H1 (cell line): ENCODE data around the gene CYSRT1. TPM values are rescaled to one million over a fixed set of nuclear protein-coding genes. Genes with fewer than 3 reads are reported as not detected.

ENCODE experiments used
- CTCF ChIA-PET: fragments of 300-600 bp; sonication (Branson Sonifier 250); formaldehyde crosslinking; loops from one replicate; lab custom pipeline; 2021; ENCODE audit not compliant: partially characterized antibody; lab: Charles Lee
- POLR2A ChIA-PET: fragments of 300-600 bp; sonication (Branson Sonifier 250); formaldehyde crosslinking; loops from one replicate; lab custom pipeline; 2021; ENCODE audit warnings: inconsistent platforms; ENCODE audit not compliant: partially characterized antibody; lab: Charles Lee
- DNase-seq, 2 experiments: peaks; one replicate each; pipeline versions ENCODE4 v3.0.0 to v3.0.0-alpha.2; 2010 to 2022; ENCODE audit warnings: low spot score in 2 of 2, low read depth in 1 of 2, mixed read lengths in 1 of 2
- FAIRE-seq: peaks from 2 replicates; lab custom pipeline; 2011; peaks lifted over from hg19 to GRCh38; lab: Jason Lieb, UNC
- H2AFZ ChIP-seq: 2 replicates; pipeline ENCODE4 v1.8.1; 2012; ENCODE audit warnings: low read length, inconsistent platforms
- H2AK5ac ChIP-seq: 2 replicates; pipeline ENCODE4 v1.6.1; 2013; ENCODE audit warnings: low read depth, low read length
- H2BK120ac ChIP-seq: replicated peaks from 2 replicates; pipeline ENCODE3; 2013; ENCODE audit warnings: low read depth, low read length, inconsistent platforms
- H2BK12ac ChIP-seq: 2 replicates; pipeline ENCODE4 v1.6.1; 2013; ENCODE audit warnings: low read depth, low read length
- H2BK15ac ChIP-seq: 2 replicates; pipeline ENCODE4 v1.6.1; 2013; ENCODE audit warnings: low read length
- H2BK20ac ChIP-seq: 2 replicates; pipeline ENCODE4 v1.6.1; 2013; ENCODE audit warnings: low read length
- H2BK5ac ChIP-seq: 2 replicates; pipeline ENCODE4 v1.6.1; 2013; ENCODE audit warnings: low read depth, low read length
- H3K14ac ChIP-seq: 2 replicates; pipeline ENCODE4 v1.6.1; 2013; ENCODE audit warnings: inconsistent platforms; ENCODE audit not compliant: insufficient read length
- H3K18ac ChIP-seq: 2 replicates; pipeline ENCODE4 v1.6.1; 2013; ENCODE audit warnings: low read length; ENCODE audit errors: extremely low read depth
- H3K23ac ChIP-seq: 2 replicates; pipeline ENCODE4 v1.6.1; 2013; ENCODE audit warnings: inconsistent platforms; ENCODE audit not compliant: insufficient read length
- H3K23me2 ChIP-seq: 2 replicates; pipeline ENCODE4 v1.6.1; 2013; ENCODE audit warnings: low read depth, low read length
- H3K27ac ChIP-seq: 2 replicates; pipeline ENCODE4 v1.6.1; 2011; ENCODE audit warnings: low read depth, low read length, inconsistent platforms
- H3K27me3 ChIP-seq, 4 experiments: replicated peaks in 1 of 4; 1 replicate in 1 of 4; 2 replicates in 3 of 4; pipeline versions ENCODE4 v1.6.1 to v1.8.1; 2011 to 2013; ENCODE audit warnings: low read length in 3 of 4, mild to moderate bottlenecking in 3 of 4, inconsistent platforms in 2 of 4, mixed read lengths in 2 of 4, moderate library complexity in 1 of 4; ENCODE audit not compliant: control insufficient read depth in 3 of 4, insufficient read depth in 3 of 4; ENCODE audit errors: extremely low read depth in 1 of 4
- H3K36me3 ChIP-seq, 4 experiments: 2 replicates each; pipeline versions ENCODE4 v1.6.1 to v1.8.1; 2011 to 2013; ENCODE audit warnings: mild to moderate bottlenecking in 4 of 4, low read length in 3 of 4, moderate library complexity in 2 of 4, control low read depth in 1 of 4, inconsistent platforms in 1 of 4; ENCODE audit not compliant: insufficient read depth in 4 of 4, control insufficient read depth in 2 of 4
- H3K4ac ChIP-seq: replicated peaks from 2 replicates; pipeline ENCODE3; 2013; ENCODE audit warnings: low read length, low read depth, mixed read lengths, inconsistent platforms; ENCODE audit not compliant: insufficient read length
- H3K4me1 ChIP-seq, 4 experiments: replicated peaks in 1 of 4; 1 replicate in 1 of 4; 2 replicates in 3 of 4; pipeline versions ENCODE4 v1.6.1 to v1.8.1; 2011 to 2013; ENCODE audit warnings: low read length in 3 of 4, inconsistent platforms in 2 of 4, mixed read lengths in 1 of 4; ENCODE audit not compliant: insufficient read depth in 4 of 4, control insufficient read depth in 3 of 4
- H3K4me2 ChIP-seq, 2 experiments: 2 replicates each; pipeline versions ENCODE4 v1.6.1 to v1.8.1; 2011 to 2013; ENCODE audit warnings: low read depth in 2 of 2, low read length in 2 of 2, control low read depth in 1 of 2, inconsistent platforms in 1 of 2, mild to moderate bottlenecking in 1 of 2; ENCODE audit not compliant: insufficient read depth in 1 of 2
- H3K4me3 ChIP-seq, 4 experiments: fragments of 200-600, 300-600 bp in 1 of 4; sonication (generic), shearing (Covaris generic), sonication (Bioruptor Twin) in 1 of 4; 2 replicates each; pipeline versions ENCODE4 v1.5.1 to v1.8.1; 2011 to 2016; ENCODE audit warnings: low read length in 4 of 4, low read depth in 3 of 4, control low read depth in 2 of 4, inconsistent platforms in 2 of 4, mild to moderate bottlenecking in 2 of 4, mixed read lengths in 1 of 4, moderate library complexity in 1 of 4; ENCODE audit not compliant: insufficient read depth in 2 of 4; ENCODE audit errors: extremely low read depth in 1 of 4
- H3K56ac ChIP-seq: replicated peaks from 2 replicates; pipeline ENCODE3; 2013; ENCODE audit warnings: low read depth, mild to moderate bottlenecking, mixed read lengths, low read length, inconsistent platforms; ENCODE audit not compliant: insufficient read length
- H3K79me1 ChIP-seq: 2 replicates; pipeline ENCODE4 v1.6.1; 2013; ENCODE audit warnings: low read depth, low read length, control low read depth
- H3K79me2 ChIP-seq, 2 experiments: 2 replicates each; pipeline versions ENCODE4 v1.6.1 to v1.8.1; 2012 to 2013; ENCODE audit warnings: low read length in 2 of 2, mild to moderate bottlenecking in 2 of 2, inconsistent platforms in 1 of 2; ENCODE audit not compliant: insufficient read depth in 2 of 2, control insufficient read depth in 1 of 2
- H3K9ac ChIP-seq, 4 experiments: replicated peaks in 1 of 4; 1 replicate in 1 of 4; 2 replicates in 3 of 4; pipeline versions ENCODE4 v1.6.1 to v1.8.1; 2011 to 2013; ENCODE audit warnings: low read depth in 3 of 4, low read length in 3 of 4, control low read depth in 2 of 4, mild to moderate bottlenecking in 2 of 4, moderate library complexity in 2 of 4, inconsistent platforms in 1 of 4; ENCODE audit errors: extremely low read depth in 1 of 4
- H3K9me3 ChIP-seq, 2 experiments: 2 replicates each; pipeline versions ENCODE4 v1.6.1 to v1.8.1; 2012 to 2013; ENCODE audit warnings: mild to moderate bottlenecking in 2 of 2, moderate library complexity in 2 of 2, control low read depth in 1 of 2, inconsistent platforms in 1 of 2, low read depth in 1 of 2, low read length in 1 of 2, mixed read lengths in 1 of 2; ENCODE audit not compliant: insufficient read depth in 2 of 2
- H4K20me1 ChIP-seq, 2 experiments: replicated peaks in 1 of 2; 2 replicates each; pipeline versions ENCODE3 to v1.8.1; 2011 to 2013; ENCODE audit warnings: inconsistent platforms in 2 of 2, low read length in 2 of 2, mild to moderate bottlenecking in 1 of 2; ENCODE audit not compliant: insufficient read depth in 2 of 2, control insufficient read depth in 1 of 2
- H4K5ac ChIP-seq: 2 replicates; pipeline ENCODE4 v1.6.1; 2013; ENCODE audit warnings: low read length, low read depth, mixed read lengths, inconsistent platforms; ENCODE audit not compliant: insufficient read length
- H4K8ac ChIP-seq: 2 replicates; pipeline ENCODE4 v1.8.0; 2013; ENCODE audit warnings: mild to moderate bottlenecking, moderate library complexity, low read length, inconsistent platforms; ENCODE audit not compliant: insufficient read depth; ENCODE audit errors: extremely low read depth
- H4K91ac ChIP-seq: replicated peaks from 2 replicates; pipeline ENCODE3; 2013; ENCODE audit warnings: low read length, mixed read lengths, inconsistent platforms; ENCODE audit not compliant: insufficient read length
- ATF3 ChIP-seq: IDR thresholded peaks from 2 replicates; pipeline ENCODE4 v1.6.1; 2011; ENCODE audit warnings: low read depth, mild to moderate bottlenecking, low read length; ENCODE audit not compliant: insufficient read depth
- BACH1 ChIP-seq: IDR thresholded peaks from 2 replicates; pipeline ENCODE4 v1.6.1; 2012; ENCODE audit warnings: low read length, improper control_type of control experiment
- BCL11A ChIP-seq, 2 experiments: IDR thresholded peaks; one replicate each; pipeline ENCODE4 v1.6.1; 2011; ENCODE audit warnings: low read depth in 2 of 2, low read length in 2 of 2, mild to moderate bottlenecking in 2 of 2
- CREB1 ChIP-seq: IDR thresholded peaks from 2 replicates; pipeline ENCODE4 v1.6.1; 2012; ENCODE audit warnings: inconsistent platforms
- CTBP2 ChIP-seq: IDR thresholded peaks from 2 replicates; pipeline ENCODE4 v1.7.0; 2011; ENCODE audit warnings: borderline replicate concordance, mild to moderate bottlenecking, moderate library complexity, mixed read lengths, low read length; ENCODE audit not compliant: insufficient read depth, insufficient read length
- GABPA ChIP-seq: IDR thresholded peaks from 2 replicates; pipeline ENCODE4 v1.6.1; 2011; ENCODE audit warnings: mild to moderate bottlenecking, low read length, moderate library complexity, borderline replicate concordance; ENCODE audit not compliant: insufficient read depth
- KDM5A ChIP-seq: fragments of 200-600 bp; IDR thresholded peaks from 2 replicates; pipeline ENCODE4 v1.7.1; 2012; ENCODE audit warnings: mild to moderate bottlenecking, low read length, inconsistent platforms, mixed read lengths
- NANOG ChIP-seq: IDR thresholded peaks from 2 replicates; pipeline ENCODE4 v1.6.1; 2011; ENCODE audit warnings: low read length, low read depth, mild to moderate bottlenecking, inconsistent platforms; ENCODE audit not compliant: insufficient read depth, poor library complexity, severe bottlenecking
- PHF8 ChIP-seq: fragments of 200-600 bp; sonication (generic); conservative IDR thresholded peaks from 2 replicates; pipeline ENCODE4 v1.7.1; 2012; ENCODE audit warnings: low read depth, mild to moderate bottlenecking, inconsistent platforms, low read length, moderate library complexity
- POLR2A ChIP-seq, 2 experiments: IDR thresholded peaks; 1 replicate in 1 of 2; 2 replicates in 1 of 2; pipeline ENCODE4 v1.6.1; 2011; ENCODE audit warnings: low read depth in 2 of 2, low read length in 2 of 2, mild to moderate bottlenecking in 2 of 2; ENCODE audit errors: control extremely low read depth in 1 of 2
- POU5F1 ChIP-seq: IDR thresholded peaks from 2 replicates; pipeline ENCODE4 v1.6.1; 2011; ENCODE audit warnings: low read depth, mild to moderate bottlenecking, low read length, moderate library complexity
- SIRT6 ChIP-seq: IDR thresholded peaks from one replicate; pipeline ENCODE4 v1.7.1; 2012; ENCODE audit warnings: low read length, inconsistent platforms
- SIX5 ChIP-seq: IDR thresholded peaks from 2 replicates; pipeline ENCODE4 v1.6.1; 2011; ENCODE audit warnings: mild to moderate bottlenecking, low read depth, low read length
- whole genome bisulfite sequencing, 2 experiments: shearing (Covaris generic) in 1 of 2; methylation state at CpG; one replicate each; pipeline versions ENCODE4 v1.1.6 to v1.1.7; 2013 to 2015; ENCODE audit warnings: low lambda C conversion rate in 2 of 2, mixed read lengths in 2 of 2, inconsistent platforms in 1 of 2, low coverage in 1 of 2, missing lambda C conversion rate in 1 of 2; ENCODE audit not compliant: insufficient replicate concordance in 2 of 2, insufficient coverage in 1 of 2, insufficient read length in 1 of 2; ENCODE audit errors: extremely low coverage in 1 of 2, missing lambda C conversion rate in 1 of 2; 5-methylcytosine and 5-hydroxymethylcytosine counted together
- polyA plus RNA-seq, 7 experiments: library from polyadenylated mRNA; depleted of rRNA in 3 of 7; stranded (reverse) in 5 of 7; unstranded in 2 of 7; fragments of >200 nt in 5 of 7; fragments of 200-250 nt in 2 of 7; gene quantifications; 1 replicate in 5 of 7; 2 replicates in 1 of 7; 4 replicates in 1 of 7; pipeline versions ENCODE4 v1.2.1 to v1.2.3, GENCODE V29; 2011 to 2013; ENCODE audit warnings: missing spikeins in 2 of 7, mixed read lengths in 2 of 7
- total RNA-seq: library from RNA; stranded (reverse); fragmentation: NEBNext Ultra II Directional; extraction: Animal tissue kit (Norgen Biotek cat#: 25700); gene quantifications from 2 replicates; pipeline ENCODE4 v1.2.1, GENCODE V29; 2021
- TF ChIP-seq, protein P1 (sequence below): IDR thresholded peaks from 2 replicates; pipeline ENCODE4 v1.6.1; 2012; ENCODE audit warnings: inconsistent platforms

Gene CYSRT1
- total and polyA plus RNA-seq, 2 of the 8 experiments (the other 6 are each of a cell fraction or from before 2014, with no cell fraction given), result 1.0 to 6.5 TPM

DNA sequence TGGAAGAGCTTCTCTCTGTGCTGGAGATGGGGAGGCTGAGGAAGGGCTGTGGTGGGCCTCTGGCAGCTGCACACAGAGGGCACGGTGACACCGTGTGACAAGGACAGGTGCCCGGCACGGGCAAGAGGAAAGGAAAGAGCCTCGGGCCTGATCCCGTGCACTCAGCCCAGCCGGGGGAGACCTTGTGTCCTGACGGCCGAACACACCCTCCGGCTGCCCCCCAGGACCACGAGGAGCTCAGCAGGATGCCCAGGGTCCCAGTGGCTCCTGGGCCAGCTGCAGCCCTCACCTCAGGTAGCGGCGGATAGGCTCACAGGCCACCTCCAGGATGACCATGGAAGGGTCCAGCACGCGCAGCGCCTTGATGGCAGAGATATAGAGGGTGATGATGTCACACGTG is 42.1 kb upstream of the CYSRT1 start:
- Histone ChIP-seq H2AFZ (no peak overlapping the region), H3K18ac (no peak overlapping the region), H3K9me3 (no peaks in the 10 kb centered on the region), H4K8ac (no peak overlapping the region), H3K4me2 (no peak overlapping the region), H2BK15ac (no peak overlapping the region), H2BK5ac (no peak overlapping the region), H4K5ac (no peak overlapping the region), H3K23me2 (peaks cover 4% of the 10 kb centered on the region; the same call in 1 of the 2 replicates), H4K20me1 (peaks cover 2 to 24% of the 10 kb centered on the region in 2 experiments), H3K4ac (no peak overlapping the region), H2BK120ac (no peak overlapping the region), H2BK20ac (no peak overlapping the region), H3K79me1 (peaks cover 3% of the 10 kb centered on the region), H3K4me1 (peaks cover 0 to 9% (median 3%) of the 10 kb centered on the region in 4 experiments; a peak in 3 of 7 replicates), H3K9ac (no peak overlapping the region), H4K91ac (no peak overlapping the region), H3K56ac (no peak overlapping the region), H3K27ac (no peak overlapping the region), H3K36me3 (peaks cover 0 to 40% (median 10%) of the 10 kb centered on the region in 4 experiments; a peak in 7 of 8 replicates), H3K4me3 (no peak overlapping the region), H3K27me3 (no peaks in the 10 kb centered on the region; a peak in 1 of 7 replicates), H3K23ac (no peak overlapping the region), H2AK5ac (no peak overlapping the region), H3K14ac (no peak overlapping the region), H2BK12ac (no peak overlapping the region), H3K79me2 (peaks cover 0 to 17% of the 10 kb centered on the region in 2 experiments; a peak in 2 of 4 replicates)
- DNase-seq (no peak), FAIRE-seq (no peak)
- WGBS, 2 experiments, result 81% methylated on average over 17 of the region's 17 CpGs; no CpG with 5 or more reads in 1 of the 2 experiments
- ChIA-PET CTCF (interaction anchor here (0.6 to 0.9 kb wide), 2 partner anchors 54 to 116 kb away, joined by 3 to 5 read pairs; no protein-coding TSS in a partner anchor), POLR2A (no interaction called here)
- no peak for TF ChIP-seq PHF8
- no peak for TF ChIP-seq CREB1
- TF ChIP-seq, protein P1, sequence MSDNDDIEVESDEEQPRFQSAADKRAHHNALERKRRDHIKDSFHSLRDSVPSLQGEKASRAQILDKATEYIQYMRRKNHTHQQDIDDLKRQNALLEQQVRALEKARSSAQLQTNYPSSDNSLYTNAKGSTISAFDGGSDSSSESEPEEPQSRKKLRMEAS, result no peak
- no peak for TF ChIP-seq ATF3
- TF ChIP-seq CTBP2, result no peak
- TF ChIP-seq BCL11A (IDR thresholded peaks at IDR 0.05; ENCODE audit: low read depth in 2 of 2, low read length in 2 of 2), result no peak
- TF ChIP-seq GABPA, result no peak
- TF ChIP-seq SIRT6, result no peak
- TF ChIP-seq SIX5, result no peak
- no peak for TF ChIP-seq BACH1
- no peak for TF ChIP-seq KDM5A
- no peak for TF ChIP-seq POLR2A (IDR thresholded peaks at IDR 0.05; ENCODE audit: control extremely low read depth in 1 of 2, low read depth in 2 of 2, low read length in 2 of 2)
- TF ChIP-seq NANOG, result no peak
- no peak for TF ChIP-seq POU5F1
